HG03439 (cell line): ENCODE data around the gene SMURF2.

Source experiments
- ATAC-seq: cut with Tn5 transposase; IDR thresholded peaks from one replicate; pipeline ENCODE4 v1.9.1; 2021; ENCODE audit warnings: mild to moderate bottlenecking, moderate library complexity; ENCODE audit not compliant: unreplicated experiment

SMURF2 gene

GRCh38 chr17:64505340-64506200 lies 156.5 kb downstream of the SMURF2 start:
- no peak for ATAC-seq

DNA sequence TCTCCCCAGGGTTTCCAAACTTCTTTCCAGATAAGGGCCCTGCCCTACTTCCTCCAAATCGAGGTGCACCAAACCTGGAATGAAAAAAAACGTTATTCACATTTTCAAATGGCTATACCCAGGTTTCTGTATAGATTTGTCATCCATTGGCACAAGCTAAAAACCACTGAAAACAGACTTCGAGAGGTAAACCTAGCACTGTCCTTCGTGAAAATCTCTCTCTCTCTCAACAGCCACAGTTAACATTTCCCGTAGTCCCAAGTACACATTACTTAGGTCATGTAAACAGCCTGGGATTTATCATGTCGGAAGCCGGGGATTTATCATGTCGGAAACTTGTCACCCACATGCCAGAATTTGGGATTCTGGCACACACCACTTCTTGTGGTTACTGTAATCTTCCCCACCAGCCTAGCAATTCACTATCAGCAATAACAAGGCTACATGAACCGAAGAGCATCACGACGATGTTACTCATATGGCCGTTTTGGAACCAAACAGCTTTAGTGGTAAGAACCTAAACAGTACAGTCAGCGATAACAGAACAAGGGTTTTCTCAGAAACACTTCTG lies 157.3 kb downstream of the SMURF2 start:
- ATAC-seq, result no peak

DNA sequence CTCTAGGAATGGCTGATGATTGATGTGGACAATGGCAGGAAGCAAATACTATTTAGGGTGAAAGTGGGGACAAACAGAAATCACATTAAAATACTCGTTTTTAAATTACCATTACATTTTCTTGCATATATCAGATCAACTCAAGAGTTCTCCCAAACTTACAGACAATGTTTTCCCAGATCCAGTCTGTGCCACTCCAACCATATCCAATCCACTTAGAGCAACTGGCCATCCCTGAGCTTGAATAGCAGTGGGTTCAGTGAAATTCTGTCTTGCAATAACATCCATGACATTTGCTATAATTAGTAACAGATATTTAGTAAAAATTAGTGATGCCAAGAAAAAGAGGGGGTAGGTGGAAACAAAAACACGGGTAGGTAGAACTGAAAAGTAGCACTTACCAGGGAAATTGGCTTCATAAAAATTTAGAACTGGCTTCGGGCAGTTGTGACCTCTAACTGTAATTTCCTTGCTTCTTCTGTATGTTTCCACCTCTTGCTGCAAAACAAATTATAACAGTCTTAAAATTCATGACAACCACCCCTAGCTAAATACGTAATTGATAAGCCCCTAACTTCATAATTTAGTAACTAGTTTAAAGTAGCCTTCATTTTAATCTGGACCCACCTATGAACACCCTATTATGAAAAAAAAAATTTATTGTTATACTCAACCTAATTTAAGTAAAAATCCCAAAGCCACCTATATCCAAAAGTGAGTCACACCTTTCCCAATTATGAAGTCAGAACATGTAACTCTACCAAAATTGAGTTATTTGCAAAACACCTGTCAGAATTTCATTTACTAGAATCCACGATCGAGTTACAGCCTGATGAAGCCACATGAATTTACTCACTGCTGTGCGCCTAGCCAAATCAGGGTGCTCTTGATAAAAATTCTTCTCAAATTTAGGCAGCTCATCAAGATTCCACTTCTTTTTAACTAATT lies 158.0 kb downstream of the SMURF2 start:
- no peak for ATAC-seq

GRCh38 chr17:64503341-64503740 lies 158.8 kb downstream of the SMURF2 start:
- ATAC-seq, result no peak

- ATAC-seq, result no peak
Measured at GRCh38 chr17:64502809-64503208, 159.3 kb downstream of the SMURF2 start.

- no peak for ATAC-seq
Measured at GRCh38 chr17:64502021-64502420, 160.1 kb downstream of the SMURF2 start.

- no peak for ATAC-seq
Measured at GRCh38 chr17:64500862-64501765, 161.0 kb downstream of the SMURF2 start.

- ATAC-seq, result no peak
Measured at GRCh38 chr17:64500487-64500859, 161.6 kb downstream of the SMURF2 start.

DNA sequence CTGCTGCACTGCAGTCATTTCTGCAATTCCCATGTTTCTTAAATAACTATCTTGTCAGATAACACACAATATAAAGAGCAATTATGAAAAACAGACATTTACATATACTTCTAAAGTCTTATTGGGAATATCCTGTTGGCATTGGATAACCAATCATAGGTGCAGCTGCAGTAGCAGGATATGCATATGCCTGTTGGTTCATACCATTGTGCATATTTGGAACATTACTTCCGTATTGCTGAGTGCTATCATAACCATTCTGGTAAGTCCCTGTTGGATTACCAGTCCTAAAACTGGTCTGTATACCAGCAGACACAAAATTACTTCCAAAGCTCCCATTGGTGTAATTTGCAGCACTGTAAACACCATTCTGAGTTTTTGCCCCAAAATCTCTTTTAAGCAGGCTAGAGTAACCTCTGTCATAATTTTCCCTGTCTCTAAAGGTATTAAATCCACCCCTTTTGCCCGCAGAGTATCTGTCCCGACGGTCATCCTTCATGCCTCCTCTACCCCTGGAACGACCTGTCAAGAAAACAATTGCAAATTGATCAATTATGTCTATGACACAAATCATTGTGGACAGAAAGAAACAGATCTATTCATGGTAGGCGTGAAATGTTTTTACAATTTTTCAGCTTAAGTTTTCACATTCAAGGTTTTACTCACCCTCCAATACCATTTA lies 162.2 kb downstream of the SMURF2 start:
- no peak for ATAC-seq

DNA sequence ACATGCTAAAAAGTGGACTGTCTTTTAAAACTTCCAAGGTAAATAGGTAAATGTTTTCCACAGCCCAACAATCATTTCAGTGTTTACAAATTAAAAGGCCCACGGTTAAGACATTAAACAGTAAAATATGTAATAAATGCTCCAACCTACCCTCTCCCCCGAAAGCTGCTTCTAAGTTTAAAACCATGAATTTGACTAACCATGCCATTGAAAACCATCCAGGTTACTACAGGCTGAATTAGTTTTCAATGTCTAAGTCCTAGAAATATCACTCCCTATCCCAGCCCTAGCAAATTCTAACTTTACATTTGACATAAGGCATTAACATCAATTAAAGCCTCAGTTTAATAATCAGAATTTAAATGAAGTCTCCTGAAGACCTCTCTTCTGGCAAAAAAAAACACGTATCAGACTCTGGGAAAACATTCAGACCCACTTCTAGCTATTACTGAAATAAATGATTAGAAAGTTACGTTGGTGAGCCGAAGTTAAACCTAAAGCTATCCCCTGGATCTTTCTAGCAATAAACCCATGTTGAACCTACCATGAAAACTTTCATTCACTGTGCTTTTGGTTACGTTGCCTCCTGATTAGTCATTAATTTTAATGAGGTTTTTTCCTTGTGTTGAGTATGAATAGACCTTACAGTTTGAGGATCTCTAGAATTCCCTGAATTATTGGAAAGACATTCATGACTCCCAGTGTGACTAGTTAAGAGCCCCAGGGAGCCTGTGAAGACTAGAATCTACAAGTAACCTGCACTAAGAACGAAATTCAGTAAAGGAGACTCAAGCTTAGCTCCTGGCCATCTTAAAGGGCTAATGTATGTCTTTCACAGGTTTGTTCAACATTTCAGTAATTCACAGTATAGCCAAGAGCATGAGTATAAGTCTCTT lies 163.6 kb downstream of the SMURF2 start:
- ATAC-seq, result no peak

DNA sequence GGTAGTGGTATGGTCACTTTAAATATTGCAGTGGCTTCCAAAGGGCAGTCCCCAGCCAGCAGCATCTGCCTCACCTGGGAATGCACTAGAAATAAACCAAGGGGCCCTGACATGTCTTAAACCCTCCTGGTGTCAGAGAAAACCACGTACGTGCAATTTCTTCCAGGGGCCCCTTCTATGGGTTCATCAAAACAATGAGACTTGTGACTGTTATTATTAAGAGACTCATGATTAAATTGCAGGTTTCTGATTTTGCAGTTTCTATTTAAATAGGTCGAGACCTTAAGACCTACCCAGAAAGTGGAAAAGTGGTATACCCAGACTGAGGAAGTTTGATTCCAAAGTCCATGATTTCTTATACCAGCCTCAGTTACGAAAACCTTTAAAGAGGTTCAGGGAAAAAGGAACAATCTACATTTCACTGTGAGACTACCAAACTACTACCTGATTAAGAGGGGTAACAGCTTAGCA lies 164.5 kb downstream of the SMURF2 start:
- ATAC-seq, result no peak

DNA sequence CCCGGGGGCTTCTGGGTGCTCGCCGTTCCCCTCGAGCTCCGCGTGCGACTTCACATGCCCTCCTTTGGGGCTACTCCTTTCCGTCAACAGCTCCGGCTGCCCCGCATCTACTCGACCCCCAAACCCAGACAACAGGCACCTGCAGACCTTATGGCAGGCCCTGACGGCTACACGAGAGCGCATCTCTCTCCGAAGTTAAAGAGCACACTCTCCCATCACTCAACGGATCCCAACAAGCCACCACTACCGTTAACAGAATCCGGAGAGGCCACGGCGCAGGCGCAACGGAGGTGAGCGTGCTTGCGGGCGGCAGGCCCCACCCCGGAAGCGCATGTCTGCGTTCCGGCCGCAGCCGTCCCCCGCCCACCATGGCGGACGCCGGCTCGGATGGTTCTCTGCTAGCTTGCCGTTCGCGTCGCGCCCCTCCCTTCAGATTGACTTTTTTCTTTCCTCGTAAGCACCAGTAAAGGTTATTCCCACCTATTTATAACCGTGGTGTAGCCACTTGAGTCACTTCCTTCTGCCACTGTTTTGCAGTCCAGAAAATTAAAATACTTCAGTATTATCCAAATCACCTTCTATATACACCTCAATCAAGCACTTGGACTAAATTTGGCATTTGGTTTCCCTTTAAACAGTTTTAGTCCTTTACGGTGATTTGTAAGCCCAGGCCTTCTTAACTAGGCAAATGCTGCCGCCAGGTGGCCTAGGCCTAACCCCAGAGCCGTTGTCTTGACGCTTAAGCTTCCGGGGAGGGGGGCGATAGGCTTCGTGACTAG lies 165.1 kb downstream of the SMURF2 start, which contains the start of gene POLG2:
Gene POLG2 (minus strand): TSS at position 269 of the 779 bp plus-strand sequence. CDS start 86 bp downstream, at position 183.
- peak; percentile 79 for ATAC-seq

- ATAC-seq, result no peak
Measured at GRCh38 chr17:64496348-64496785, 165.7 kb downstream of the SMURF2 start.
